Peyer's patch (tissue), 4 donors: ENCODE data around the gene HEATR9.

Experiments used
- POLR2A ChIP-seq, 2 donors: fragments of 450-650 bp; IDR thresholded peaks; one replicate each; pipeline ENCODE4 v1.5.1; 2017; ENCODE audit warnings: antibody characterized with exemption in 2 of 2, mild to moderate bottlenecking in 2 of 2, moderate library complexity in 2 of 2
- TF ChIP-seq, protein P1 (sequence below), 6 experiments: fragments of 450-650 bp in 4 of 6; fragments of 200-600 bp in 2 of 6; sonication (generic) in 1 of 6; IDR thresholded peaks; one replicate each; pipeline ENCODE4 v1.5.1; 2017 to 2019; ENCODE audit warnings: antibody characterized with exemption in 6 of 6, mild to moderate bottlenecking in 3 of 6, moderate library complexity in 1 of 6

GRCh38 chr17:35866341-35866950 lies 2.2 kb downstream of the HEATR9 start:
- TF ChIP-seq, protein P1, sequence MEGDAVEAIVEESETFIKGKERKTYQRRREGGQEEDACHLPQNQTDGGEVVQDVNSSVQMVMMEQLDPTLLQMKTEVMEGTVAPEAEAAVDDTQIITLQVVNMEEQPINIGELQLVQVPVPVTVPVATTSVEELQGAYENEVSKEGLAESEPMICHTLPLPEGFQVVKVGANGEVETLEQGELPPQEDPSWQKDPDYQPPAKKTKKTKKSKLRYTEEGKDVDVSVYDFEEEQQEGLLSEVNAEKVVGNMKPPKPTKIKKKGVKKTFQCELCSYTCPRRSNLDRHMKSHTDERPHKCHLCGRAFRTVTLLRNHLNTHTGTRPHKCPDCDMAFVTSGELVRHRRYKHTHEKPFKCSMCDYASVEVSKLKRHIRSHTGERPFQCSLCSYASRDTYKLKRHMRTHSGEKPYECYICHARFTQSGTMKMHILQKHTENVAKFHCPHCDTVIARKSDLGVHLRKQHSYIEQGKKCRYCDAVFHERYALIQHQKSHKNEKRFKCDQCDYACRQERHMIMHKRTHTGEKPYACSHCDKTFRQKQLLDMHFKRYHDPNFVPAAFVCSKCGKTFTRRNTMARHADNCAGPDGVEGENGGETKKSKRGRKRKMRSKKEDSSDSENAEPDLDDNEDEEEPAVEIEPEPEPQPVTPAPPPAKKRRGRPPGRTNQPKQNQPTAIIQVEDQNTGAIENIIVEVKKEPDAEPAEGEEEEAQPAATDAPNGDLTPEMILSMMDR (IDR thresholded peaks at IDR 0.05): no peak
- TF ChIP-seq POLR2A (IDR thresholded peaks at IDR 0.05): no peak
